Stimulated activated CD8-positive, alpha-beta memory T cell treated with anti-CD3 and anti-CD28 coated beads, Interleukin-12 subunit alpha, Interleukin-12 subunit beta, amount 100 ng/mL, for 1 hour (primary cell): ENCODE measurements around the gene PSRC1.

Experiments used
- DNase-seq: peaks from one replicate; pipeline ENCODE4 v3.0.0-alpha.2; 2020; ENCODE audit warnings: low read depth

The PSRC1 gene

GRCh38 chr1:109247401-109248365, 35.3 kb downstream of the PSRC1 start:
- DNase-seq, result no peak

GRCh38 chr1:109246141-109246551, 36.8 kb downstream of the PSRC1 start:
- no peak for DNase-seq

DNA sequence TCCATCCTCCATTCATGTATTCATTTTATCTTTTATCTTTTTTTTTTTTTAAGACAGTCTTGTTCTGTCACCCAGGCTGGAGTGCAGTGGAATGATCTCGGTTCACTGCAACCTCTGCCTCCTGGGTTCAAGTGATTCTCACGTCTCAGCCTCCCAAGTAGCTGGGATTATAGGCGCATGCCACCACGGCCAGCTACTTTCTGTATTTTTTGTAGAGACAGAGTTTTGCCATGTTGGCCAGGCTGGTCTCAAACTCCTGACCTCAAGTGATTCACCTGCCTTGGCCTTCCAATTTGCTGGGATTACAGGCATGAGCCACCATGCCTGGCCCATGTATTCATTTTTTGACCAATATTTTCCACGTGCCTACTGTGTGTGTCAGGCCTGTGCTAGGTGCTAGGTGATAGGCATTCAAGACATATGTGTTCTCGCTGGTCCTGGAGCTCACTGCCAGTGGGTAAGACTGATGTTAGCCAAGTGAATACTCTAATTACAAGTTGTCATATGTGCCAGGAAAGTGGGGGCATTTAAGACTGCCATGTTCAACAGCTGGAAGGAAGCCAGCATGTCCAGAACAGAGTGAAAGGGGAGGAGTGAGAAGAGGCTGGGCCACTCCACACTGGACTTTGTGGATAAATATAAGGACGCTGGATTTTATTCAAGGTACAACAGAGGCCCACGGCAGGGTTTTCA, 38.9 kb downstream of the PSRC1 start:
- no peak for DNase-seq

DNA sequence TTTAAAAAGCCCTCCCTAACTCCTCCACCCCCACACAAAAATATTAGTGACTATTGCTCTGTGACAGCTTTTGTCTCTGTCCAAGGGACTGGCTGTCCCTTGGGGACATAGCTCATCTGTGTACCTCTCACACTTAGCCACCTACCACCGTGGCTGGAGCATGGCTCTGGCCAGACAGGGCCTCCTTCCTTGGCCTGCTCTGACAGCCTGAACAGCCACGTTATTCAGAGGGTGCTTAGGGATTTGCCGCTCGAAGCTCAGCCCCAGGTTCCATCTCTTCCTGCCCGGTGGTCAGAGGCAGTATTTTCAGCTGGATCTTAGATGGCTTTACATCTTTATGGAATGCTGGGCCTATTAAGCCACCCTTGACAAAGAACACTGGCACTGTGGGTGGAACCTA, 39.7 kb downstream of the PSRC1 start:
- no peak for DNase-seq

- DNase-seq, result no peak
Observed at GRCh38 chr1:109242387-109242786, 40.6 kb downstream of the PSRC1 start.

DNA sequence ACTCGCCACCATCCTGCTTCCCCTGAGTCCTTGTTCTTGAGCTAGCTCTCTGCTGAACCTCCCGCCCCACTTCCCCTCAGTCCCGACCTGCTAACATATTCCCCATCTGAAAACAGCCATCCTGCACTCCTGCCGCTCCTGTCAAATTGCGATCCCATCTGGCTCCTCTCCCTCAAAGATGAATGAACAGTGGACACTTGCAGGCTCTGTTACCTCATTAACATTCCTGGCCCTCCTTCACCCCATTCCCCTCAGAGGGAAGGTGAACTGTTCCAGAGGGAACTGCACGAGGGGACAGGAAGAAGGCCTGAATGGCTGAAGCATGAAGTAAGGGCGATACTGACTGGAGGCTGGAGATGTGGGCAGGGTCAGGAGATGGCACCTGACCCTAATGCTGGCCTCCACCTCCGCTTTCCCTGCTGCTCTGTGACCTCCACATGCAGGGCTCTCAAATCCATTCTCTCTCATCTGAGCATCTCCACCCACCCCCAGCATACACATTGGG, 41.1 kb downstream of the PSRC1 start:
- no peak for DNase-seq

DNA sequence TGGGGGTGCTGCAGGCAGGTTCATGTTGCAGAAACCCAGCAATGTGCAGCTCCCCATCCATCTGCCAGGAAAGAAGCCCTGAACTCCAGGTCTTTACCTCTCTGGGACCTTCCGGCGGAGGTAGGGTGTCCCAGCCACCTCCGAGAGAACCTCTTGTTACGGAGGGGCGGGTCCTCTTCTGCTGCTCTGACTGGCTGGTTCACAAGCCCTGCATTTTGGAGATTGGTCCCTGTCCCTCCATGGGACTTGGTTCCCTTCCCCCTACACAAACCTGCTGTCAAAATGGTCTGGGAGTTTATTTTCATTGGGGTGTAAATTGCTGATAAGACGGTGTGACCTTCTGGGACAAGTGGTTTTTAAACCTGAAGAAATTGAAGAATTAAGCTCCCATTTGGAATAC, 41.6 kb downstream of the PSRC1 start:
- DNase-seq, result no peak

DNA sequence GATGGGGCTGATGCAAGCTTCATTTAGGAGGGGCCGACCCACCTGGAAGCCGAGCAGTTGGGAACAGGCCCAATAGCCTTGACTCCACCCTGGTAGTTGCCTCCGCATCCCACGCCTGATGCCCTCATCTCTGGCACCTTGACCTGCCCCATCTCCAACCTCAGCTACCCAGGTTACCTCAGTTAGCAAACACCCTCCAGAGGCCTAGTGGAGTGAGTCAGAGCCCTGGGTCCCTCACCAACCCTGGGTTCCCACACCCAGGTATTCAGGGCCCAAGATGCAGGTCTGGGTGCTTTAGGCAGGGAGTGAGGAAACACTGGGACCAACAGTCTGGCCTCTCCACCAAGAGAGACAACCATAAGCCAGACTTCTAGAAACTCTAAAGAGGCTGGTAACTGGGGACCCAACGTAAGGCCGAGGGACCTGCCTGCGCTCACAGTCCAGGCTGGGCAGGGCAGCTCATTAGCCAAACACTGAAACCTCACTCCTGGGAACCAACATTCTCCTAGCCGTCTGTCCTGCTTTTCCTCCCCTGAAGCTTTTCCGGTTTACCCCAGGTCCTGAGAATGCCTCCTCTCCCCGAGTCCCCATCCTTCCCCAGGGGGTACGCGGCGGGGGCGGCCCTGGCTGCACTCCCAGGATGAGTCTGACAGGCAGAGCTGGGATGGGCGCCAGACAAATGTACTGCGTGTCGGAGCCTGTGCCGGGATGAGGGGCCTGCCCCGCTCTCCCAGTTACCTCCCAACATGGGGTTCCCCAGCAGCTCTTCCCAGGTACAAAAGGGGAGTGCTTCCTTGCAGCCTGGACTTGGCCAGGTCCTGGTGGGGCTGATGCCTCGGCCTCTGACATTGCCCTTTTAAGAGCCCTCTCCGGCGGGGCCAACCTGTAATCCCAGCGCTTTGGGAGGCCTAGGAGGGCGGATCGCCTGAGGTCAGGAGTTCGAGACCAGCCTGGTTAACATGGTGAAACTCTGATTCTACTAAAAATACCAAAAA, 42.5 kb downstream of the PSRC1 start:
- no peak for DNase-seq

- no peak for DNase-seq
Observed at GRCh38 chr1:109239409-109240068, 43.4 kb downstream of the PSRC1 start.

DNA sequence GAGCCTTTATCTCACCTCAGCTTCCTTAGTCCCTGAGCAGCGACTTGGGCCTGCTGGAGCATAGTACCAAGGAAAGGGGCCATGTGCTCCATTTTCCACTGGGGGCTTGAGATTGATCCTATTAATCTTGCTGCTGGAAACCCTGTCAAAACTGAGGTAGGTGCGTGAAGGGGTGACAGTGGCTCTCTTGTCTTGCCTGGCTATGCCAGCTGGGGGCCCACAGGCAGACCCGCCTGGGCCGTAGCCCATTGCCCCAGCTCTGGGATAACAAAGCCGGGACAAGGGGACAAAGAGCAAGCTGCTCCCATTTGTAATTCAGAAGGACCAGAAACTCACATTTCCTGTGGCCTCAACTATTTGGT, 43.9 kb downstream of the PSRC1 start:
- no peak for DNase-seq

GRCh38 chr1:109238382-109238781, 44.6 kb downstream of the PSRC1 start:
- no peak for DNase-seq

DNA sequence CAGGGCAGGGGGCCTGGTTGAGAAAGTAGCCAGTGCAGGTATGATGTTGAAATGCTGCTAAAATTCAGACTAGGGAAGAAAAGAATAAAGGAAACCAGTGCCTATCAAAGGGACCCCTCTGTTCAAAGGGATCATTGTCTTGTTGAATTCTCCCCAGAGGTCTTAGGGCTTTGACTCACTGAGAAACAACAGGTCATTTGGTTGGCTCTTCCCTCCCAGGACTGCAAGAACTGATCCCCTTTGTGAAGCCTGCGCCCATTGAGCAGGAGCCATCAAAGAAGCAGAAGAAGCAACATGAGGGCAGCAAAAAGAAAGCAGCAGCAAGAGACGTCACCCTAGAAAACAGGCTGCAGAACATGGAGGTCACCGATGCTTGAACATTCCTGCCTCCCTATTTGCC, 45.4 kb downstream of the PSRC1 start:
- DNase-seq, result no peak

- DNase-seq, result no peak
Observed at GRCh38 chr1:109235137-109235536, 47.8 kb downstream of the PSRC1 start.

GRCh38 chr1:109231066-109231465, 51.9 kb downstream of the PSRC1 start:
- no peak for DNase-seq
